IMR-90 (cell line): ENCODE data around the gene COX10. TPM values are rescaled to one million over a fixed set of nuclear protein-coding genes. Genes with fewer than 3 reads are reported as not detected.

Source experiments
- ATAC-seq: fragments of 200-7000 bp; cut with Tn5 transposase; 2 replicates; pipeline ENCODE4 v1.9.1; 2020; ENCODE audit warnings: low read depth, mild to moderate bottlenecking, moderate library complexity
- BruUV-seq: library from RNA; stranded (reverse); fragments of 400-500 nt; replicated peaks from 2 replicates; lab custom pipeline; 2021; lab: Mats Ljungman, UMichigan
- CTCF ChIA-PET: fragments of 300-600 bp; formaldehyde crosslinking; extraction: SDS; loops from one replicate; lab custom pipeline; 2021; ENCODE audit warnings: antibody characterized with exemption; lab: Yijun Ruan, JAX
- POLR2A ChIA-PET: fragments of 300-600 bp; sonication (Branson Sonifier 250); formaldehyde crosslinking; loops from one replicate; lab custom pipeline; 2022; ENCODE audit warnings: antibody characterized with exemption; ENCODE audit not compliant: unreplicated experiment; lab: Charles Lee
- DNase-seq: peaks from one replicate; pipeline ENCODE4 v3.0.0; 2013
- H2AFZ ChIP-seq: replicated peaks from 2 replicates; pipeline ENCODE3; 2013; ENCODE audit warnings: low read length, mild to moderate bottlenecking; ENCODE audit not compliant: poor library complexity
- H2AK5ac ChIP-seq: 2 replicates; pipeline ENCODE4 v1.6.1; 2013; ENCODE audit warnings: low read depth, low read length, inconsistent platforms
- H2AK9ac ChIP-seq: replicated peaks from 2 replicates; pipeline ENCODE3; 2013; ENCODE audit warnings: mild to moderate bottlenecking, low read depth, low read length, moderate library complexity; ENCODE audit not compliant: poor library complexity
- H2BK120ac ChIP-seq: 2 replicates; pipeline ENCODE4 v1.6.1; 2013; ENCODE audit warnings: low read depth, low read length, inconsistent platforms
- H2BK15ac ChIP-seq: 3 replicates; pipeline ENCODE4 v1.6.1; 2013; ENCODE audit warnings: low read depth, low read length, inconsistent platforms
- H2BK20ac ChIP-seq: 2 replicates; pipeline ENCODE4 v1.6.1; 2013; ENCODE audit warnings: low read depth, mild to moderate bottlenecking, inconsistent platforms, low read length, moderate library complexity
- H2BK5ac ChIP-seq: 2 replicates; pipeline ENCODE4 v1.6.1; 2013; ENCODE audit warnings: mild to moderate bottlenecking, low read depth, low read length, inconsistent platforms; ENCODE audit not compliant: poor library complexity, severe bottlenecking
- H3K14ac ChIP-seq: replicated peaks from 2 replicates; pipeline ENCODE4 v1.6.1; 2013; ENCODE audit warnings: low read depth, low read length, inconsistent platforms
- H3K18ac ChIP-seq: 2 replicates; pipeline ENCODE4 v1.6.1; 2013; ENCODE audit warnings: low read depth, low read length, control low read depth
- H3K23ac ChIP-seq: 2 replicates; pipeline ENCODE4 v1.6.1; 2013; ENCODE audit warnings: low read depth, low read length, inconsistent platforms
- H3K27ac ChIP-seq: 2 replicates; pipeline ENCODE4 v1.5.1; 2013; ENCODE audit warnings: mild to moderate bottlenecking, control low read depth, low read length; ENCODE audit not compliant: insufficient read depth
- H3K27me3 ChIP-seq: 2 replicates; pipeline ENCODE4 v1.6.1; 2013; ENCODE audit warnings: low read length; ENCODE audit not compliant: control insufficient read depth, insufficient read depth
- H3K36me3 ChIP-seq: 2 replicates; pipeline ENCODE4 v1.6.1; 2013; ENCODE audit warnings: low read length, mixed read lengths; ENCODE audit not compliant: control insufficient read depth, insufficient read depth
- H3K4ac ChIP-seq: 2 replicates; pipeline ENCODE4 v1.6.1; 2013; ENCODE audit warnings: low read depth, low read length, inconsistent platforms
- H3K4me1 ChIP-seq: 2 replicates; pipeline ENCODE4 v1.6.1; 2013; ENCODE audit warnings: low read length, mixed read lengths; ENCODE audit not compliant: control insufficient read depth, insufficient read depth
- H3K4me2 ChIP-seq: 2 replicates; pipeline ENCODE4 v1.6.1; 2013; ENCODE audit warnings: low read depth, mild to moderate bottlenecking, control low read depth, low read length, moderate library complexity
- H3K4me3 ChIP-seq: 2 replicates; pipeline ENCODE4 v1.5.1; 2013; ENCODE audit warnings: low read depth, mild to moderate bottlenecking, control low read depth, low read length, moderate library complexity; ENCODE audit not compliant: insufficient read depth
- H3K56ac ChIP-seq: 2 replicates; pipeline ENCODE4 v1.6.1; 2013; ENCODE audit warnings: low read length, inconsistent platforms; ENCODE audit not compliant: insufficient read depth; ENCODE audit errors: extremely low read depth
- H3K79me1 ChIP-seq, 2 experiments: 2 replicates each; pipeline ENCODE4 v1.6.1; 2013; ENCODE audit warnings: low read length in 2 of 2, inconsistent platforms in 1 of 2, low read depth in 1 of 2
- H3K9ac ChIP-seq: 2 replicates; pipeline ENCODE4 v1.6.1; 2013; ENCODE audit warnings: low read depth, low read length, control low read depth
- H3K9me1 ChIP-seq: 2 replicates; pipeline ENCODE4 v1.6.1; 2013; ENCODE audit warnings: low read length, inconsistent platforms; ENCODE audit not compliant: insufficient read depth
- H3K9me3 ChIP-seq: 2 replicates; pipeline ENCODE4 v1.6.1; 2013; ENCODE audit warnings: low read length; ENCODE audit not compliant: control insufficient read depth, insufficient read depth
- H4K20me1 ChIP-seq: 2 replicates; pipeline ENCODE4 v1.6.1; 2013; ENCODE audit warnings: low read length, inconsistent platforms; ENCODE audit not compliant: insufficient read depth
- H4K5ac ChIP-seq: 2 replicates; pipeline ENCODE4 v1.6.1; 2013; ENCODE audit warnings: mild to moderate bottlenecking, low read depth, low read length, control low read depth
- H4K8ac ChIP-seq, 2 experiments: 2 replicates each; pipeline ENCODE4 v1.6.1; 2013; ENCODE audit warnings: low read depth in 2 of 2, low read length in 2 of 2, control low read depth in 1 of 2, inconsistent platforms in 1 of 2
- H4K91ac ChIP-seq: 2 replicates; pipeline ENCODE4 v1.6.1; 2013; ENCODE audit warnings: low read depth, low read length, inconsistent platforms; ENCODE audit not compliant: insufficient read depth
- CEBPB ChIP-seq: IDR thresholded peaks from 2 replicates; pipeline ENCODE4 v1.6.1; 2012; ENCODE audit warnings: low read depth, low read length, improper control_type of control experiment
- CHD1 ChIP-seq: IDR thresholded peaks from 2 replicates; pipeline ENCODE4 v1.6.1; 2012; ENCODE audit warnings: low read depth, low read length, improper control_type of control experiment
- CTCF ChIP-seq: conservative IDR thresholded peaks from 2 replicates; pipeline ENCODE4 v1.5.1; 2012; ENCODE audit warnings: mild to moderate bottlenecking, low read depth, low read length, improper control_type of control experiment
- ELK1 ChIP-seq: fragments of 150-350 bp; IDR thresholded peaks from 2 replicates; pipeline ENCODE4 v1.6.1; 2016; ENCODE audit warnings: low read depth, mild to moderate bottlenecking, low read length, moderate library complexity, borderline replicate concordance
- MAFK ChIP-seq: IDR thresholded peaks from 2 replicates; pipeline ENCODE4 v1.6.1; 2012; ENCODE audit warnings: low read depth, low read length, improper control_type of control experiment
- MAZ ChIP-seq: IDR thresholded peaks from 2 replicates; pipeline ENCODE4 v1.6.1; 2012; ENCODE audit warnings: low read depth, mild to moderate bottlenecking, low read length, improper control_type of control experiment, moderate library complexity, borderline replicate concordance
- MXI1 ChIP-seq: IDR thresholded peaks from 2 replicates; pipeline ENCODE4 v1.6.1; 2012; ENCODE audit warnings: low read depth, mild to moderate bottlenecking, low read length, moderate library complexity, borderline replicate concordance
- NFE2L2 ChIP-seq: fragments of 150-350 bp; IDR thresholded peaks from 2 replicates; pipeline ENCODE4 v1.6.1; 2016; ENCODE audit warnings: low read depth, mild to moderate bottlenecking, low read length
- RCOR1 ChIP-seq: IDR thresholded peaks from 2 replicates; pipeline ENCODE4 v1.6.1; 2012; ENCODE audit warnings: mild to moderate bottlenecking, low read length, improper control_type of control experiment; ENCODE audit not compliant: insufficient replicate concordance
- RFX5 ChIP-seq: IDR thresholded peaks from 2 replicates; pipeline ENCODE4 v1.8.0; 2012; ENCODE audit warnings: low read depth, mild to moderate bottlenecking, low read length, moderate library complexity
- SMC3 ChIP-seq: fragments of 150-350 bp; IDR thresholded peaks from 2 replicates; pipeline ENCODE4 v1.6.1; 2016; ENCODE audit warnings: low read depth, mild to moderate bottlenecking, antibody characterized with exemption, low read length, moderate library complexity
- USF2 ChIP-seq: fragments of 150-350 bp; IDR thresholded peaks from 2 replicates; pipeline ENCODE4 v1.6.1; 2017; ENCODE audit warnings: mild to moderate bottlenecking, antibody characterized with exemption, low read length, low read depth
- WGBS, 2 experiments: methylation state at CpG; one replicate each; pipeline versions ENCODE4 v1.1.5 to v1.1.7; 2013; ENCODE audit warnings: missing lambda C conversion rate in 2 of 2; ENCODE audit not compliant: insufficient read length in 1 of 2; ENCODE audit errors: extremely low coverage in 2 of 2; 5-methylcytosine and 5-hydroxymethylcytosine counted together
- dilution Hi-C: fragments of 300-500 bp; cut with HindIII; formaldehyde crosslinking; loops from one replicate; pipeline ENCODE4 v1.14.3; 2018; ENCODE audit warnings: low sequenced_read_pairs; ENCODE audit not compliant: unreplicated experiment
- in situ Hi-C: fragments of 300-500 bp; cut with MboI; formaldehyde crosslinking; loops from 3 replicates; pipeline ENCODE4 v1.14.3; 2019; ENCODE audit warnings: low sequenced_read_pairs, inconsistent platforms, mixed read lengths
- intact Hi-C: fragments of 100-400 bp; cut with micrococcal nuclease; formaldehyde crosslinking; loops from 2 replicates; pipeline ENCODE4 v1.10.0; 2022
- polyA plus RNA-seq, 3 experiments: library from polyadenylated mRNA; depleted of rRNA; stranded (reverse); fragments of >200 nt; gene quantifications; 2 replicates each; pipeline ENCODE4 v1.2.3, GENCODE V29; 2012; ENCODE audit warnings: low replicate concordance in 1 of 3
- total RNA-seq: library from RNA; depleted of rRNA; stranded (reverse); fragments of >200 nt; gene quantifications from 2 replicates; pipeline ENCODE4 v1.2.3, GENCODE V29; 2012

The COX10 gene
- total and polyA plus RNA-seq, 2 of the 4 experiments (the other 2 are of a cell fraction), result 15.4 to 16.1 TPM

- TF ChIP-seq NFE2L2 (no peak), RFX5 (no peak), CHD1 (no peak)
Measured at GRCh38 chr17:14057591-14057990, 11.7 kb upstream of the COX10 start (continued).

GRCh38 chr17:14058051-14058450 lies 11.3 kb upstream of the COX10 start:
- Histone ChIP-seq H2AFZ (no peak overlapping the region), H2AK5ac (no peak overlapping the region), H4K91ac (no peak overlapping the region; the same call in 1 of the 2 replicates), H3K36me3 (0 out of 2 replicates have a peak, but pooled peaks cover 1% of the 10 kb centered on the region), H3K9me1 (peaks cover 11% of the 10 kb centered on the region), H3K23ac (no peak overlapping the region), H3K4me3 (no peak overlapping the region), H3K4me2 (no peak overlapping the region), H3K56ac (no peak overlapping the region), H3K14ac (no peak overlapping the region), H2BK15ac (no peak overlapping the region), H2BK120ac (no peak overlapping the region), H2AK9ac (no peak overlapping the region), H3K27me3 (no peaks in the 10 kb centered on the region), H3K9ac (no peak overlapping the region), H4K5ac (no peak overlapping the region), H2BK5ac (no peak overlapping the region), H3K9me3 (peaks cover 2% of the 10 kb centered on the region; the same call in 1 of the 2 replicates), H3K27ac (no peak overlapping the region), H2BK20ac (no peak overlapping the region), H4K8ac (0 out of 4 replicates have a peak overlapping the region, but pooled peaks of 1 of the 2 experiments have one; percentile 20), H3K79me1 (peaks cover 28 to 46% of the 10 kb centered on the region in 2 experiments), H3K18ac (no peak overlapping the region; the same call in 1 of the 2 replicates), H3K4ac (no peak overlapping the region), H3K4me1 (peaks cover 9% of the 10 kb centered on the region), H4K20me1 (peaks cover 7% of the 10 kb centered on the region; the same call in 1 of the 2 replicates)
- intact Hi-C loops, result loop anchor here (10.0 kb wide), 1 partner anchor 173 kb away; no protein-coding TSS in a partner anchor
- ATAC-seq (peak; percentile 38), DNase-seq (peak; percentile 49)
- TF ChIP-seq MAFK (no peak), CHD1 (no peak), NFE2L2 (no peak), CEBPB (no peak), MXI1 (no peak), RFX5 (no peak), RCOR1 (no peak), CTCF (no peak), USF2 (no peak), MAZ (no peak), ELK1 (no peak), SMC3 (no peak)
- ChIA-PET POLR2A (interaction anchor here (0.6 kb wide), 1 partner anchor 14 kb away, joined by 5 read pairs; no protein-coding TSS in a partner anchor), CTCF (interaction anchor here (0.9 kb wide), 1 partner anchor 11 kb away, joined by 3 read pairs; no protein-coding TSS in a partner anchor)
- no TSS peak for BruUV-seq
- WGBS, 2 experiments, result no CpG with 5 or more reads among the region's 2 CpGs
- in situ Hi-C loops, result no loop called here
- dilution Hi-C loops, result no loop called here
